GM19043 (cell line): ENCODE results near the gene MPP2.
"Not testable (repeated sequence)": the region's sequence is repeated elsewhere in the genome, so short reads cannot be mapped to it uniquely, and the experiment has no call there.

Experiments used
- ATAC-seq: cut with Tn5 transposase; IDR thresholded peaks from one replicate; pipeline ENCODE4 v1.9.1; 2021; ENCODE audit warnings: low read depth; ENCODE audit not compliant: unreplicated experiment

The MPP2 gene

DNA sequence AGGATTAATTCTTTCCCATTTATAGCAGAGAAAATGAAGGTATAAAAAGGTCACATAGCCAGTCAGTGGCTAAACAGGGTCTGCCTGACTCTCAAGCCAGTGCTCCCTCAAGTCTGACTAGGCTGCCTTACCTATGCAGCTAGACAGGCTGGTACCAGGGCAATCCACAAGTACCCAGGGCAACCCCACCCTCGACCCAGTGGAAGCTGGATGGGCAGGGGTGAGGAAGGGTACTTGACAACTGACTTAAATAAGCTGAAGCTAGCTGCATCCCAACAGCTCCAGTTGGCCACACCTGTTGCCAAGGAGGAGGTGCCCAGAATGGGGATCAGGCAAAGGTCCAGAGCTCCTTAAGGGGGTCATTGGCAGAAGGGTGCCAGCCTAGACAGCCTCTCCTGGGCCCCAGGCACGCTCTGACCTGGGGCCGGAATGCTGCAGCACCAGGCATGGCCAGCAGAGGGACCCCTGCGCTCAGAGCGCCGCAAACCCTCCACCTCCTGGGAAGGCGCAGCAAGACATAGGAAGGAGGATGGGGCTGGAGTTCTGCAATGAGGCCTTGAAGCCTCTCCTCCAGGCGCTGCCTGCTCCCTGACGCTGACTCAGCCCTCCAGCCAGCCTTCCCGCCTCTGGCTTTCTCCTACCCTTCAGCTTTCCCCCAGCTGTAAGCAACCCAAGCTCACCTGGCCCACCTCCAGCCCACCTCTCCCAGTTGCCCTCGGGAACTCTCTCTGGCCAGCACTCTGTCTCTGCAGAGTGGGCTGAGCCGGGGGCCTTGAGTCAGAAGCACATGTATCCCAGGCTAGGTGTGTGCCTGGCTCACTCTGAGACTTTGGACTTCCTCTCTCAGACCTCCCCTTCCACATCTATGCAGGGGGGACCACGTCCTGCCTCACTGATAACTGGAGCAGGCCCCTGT is 28.8 kb downstream of the MPP2 start:
- no peak for ATAC-seq

DNA sequence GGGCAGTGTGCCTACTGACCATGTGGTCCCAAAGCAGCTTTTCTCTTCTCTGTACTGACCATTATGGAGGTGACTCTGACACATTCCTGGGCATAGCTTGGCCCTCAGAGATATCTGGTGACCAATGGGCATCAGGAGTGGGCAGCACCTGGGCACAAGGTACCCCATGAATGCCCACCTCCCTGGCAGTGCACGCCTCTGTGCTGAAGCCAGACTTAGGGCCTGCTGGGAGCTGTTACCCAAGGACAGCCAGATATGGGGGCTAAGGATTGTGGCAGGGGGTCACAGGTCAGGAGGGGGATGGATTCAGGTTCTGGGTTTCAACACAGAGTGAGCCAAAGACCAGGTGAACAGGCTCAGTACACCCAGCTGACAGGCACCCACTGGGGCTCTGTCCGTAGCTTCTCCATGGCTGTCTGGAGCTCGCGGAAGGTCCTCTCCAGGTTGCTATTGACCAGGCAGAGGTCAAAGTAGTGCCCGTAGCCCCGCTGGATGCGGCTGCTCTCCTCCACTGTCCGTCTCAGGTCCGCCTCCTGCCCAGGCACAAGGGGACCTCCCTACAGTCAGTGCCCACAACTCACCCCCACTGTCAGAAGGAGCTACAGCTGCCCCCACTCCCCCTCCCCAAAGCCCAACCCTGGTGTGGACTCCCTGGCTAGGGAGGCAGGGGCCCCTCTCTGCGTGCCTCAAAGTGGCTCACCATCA is 29.7 kb downstream of the MPP2 start:
- no peak for ATAC-seq

DNA sequence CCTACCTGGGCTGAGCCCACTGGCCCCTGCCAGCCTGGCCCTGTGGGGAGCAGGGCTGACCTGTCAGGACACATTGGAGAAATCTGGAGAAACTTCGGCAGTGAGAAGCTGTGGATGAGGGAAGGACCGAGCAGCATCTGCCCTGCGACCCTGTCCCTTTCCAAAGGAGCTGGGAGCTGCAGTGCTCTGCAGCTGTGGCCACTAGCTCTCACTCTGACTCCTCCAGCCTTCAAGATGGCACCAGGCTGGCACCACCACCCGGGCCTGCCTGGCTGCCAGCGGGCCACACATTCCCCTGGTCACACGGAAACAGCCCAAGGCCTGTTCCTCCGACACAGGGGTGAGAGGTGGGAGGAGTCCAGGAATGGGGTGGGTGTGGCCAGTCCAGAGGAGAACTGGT is 30.3 kb downstream of the MPP2 start:
- ATAC-seq: no peak

DNA sequence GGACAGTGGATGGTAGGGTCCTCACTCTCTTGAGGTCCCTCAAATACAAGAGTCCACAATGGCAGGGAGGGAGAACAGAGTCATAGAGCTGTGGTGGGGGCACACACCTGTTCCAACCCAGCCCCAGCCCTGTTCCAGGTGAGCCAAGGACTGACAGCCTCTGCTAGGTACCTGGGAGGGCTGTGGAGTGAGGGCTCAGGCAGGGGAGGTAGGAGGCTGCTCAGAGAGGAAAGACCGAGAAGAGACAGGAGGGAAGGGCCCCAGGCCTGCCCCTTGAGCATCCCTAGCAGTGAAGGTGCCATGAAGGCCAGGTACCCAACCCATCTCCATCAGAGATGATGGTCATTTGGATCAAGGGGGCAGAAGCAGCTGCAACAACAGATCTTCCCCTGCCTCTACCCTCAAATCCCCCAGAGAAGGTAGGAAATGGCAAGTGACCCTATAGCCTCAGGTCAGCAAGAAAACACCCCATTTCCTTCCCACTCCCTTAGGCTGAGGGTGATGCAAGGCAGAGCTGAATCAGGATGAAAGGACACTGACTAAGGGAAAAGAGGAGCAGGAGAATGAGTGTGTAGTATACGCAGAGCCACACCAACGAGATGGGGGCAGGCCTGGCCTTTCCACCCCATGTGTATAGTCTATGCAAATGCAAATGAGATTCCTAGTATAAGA is 31.7 kb downstream of the MPP2 start:
- ATAC-seq: no peak

DNA sequence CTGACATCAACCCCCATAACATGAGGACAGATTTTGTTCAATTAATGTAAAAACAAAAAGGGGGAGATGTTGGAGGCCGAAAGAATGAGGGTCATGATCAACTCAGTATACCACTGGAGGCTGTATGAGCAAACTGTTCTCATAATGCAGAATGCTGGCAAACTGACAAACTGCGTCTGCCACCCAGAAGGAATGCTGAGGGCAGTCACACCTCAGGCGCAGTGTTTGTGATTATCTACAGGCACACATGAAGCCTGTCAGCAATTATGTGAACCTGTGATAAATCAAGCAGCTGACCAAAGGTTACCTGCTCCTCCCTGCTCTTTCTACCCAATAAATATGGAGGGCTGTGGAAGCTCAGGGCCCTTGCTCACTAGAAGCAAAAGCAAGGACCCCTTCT is 33.0 kb downstream of the MPP2 start:
- no peak for ATAC-seq

DNA sequence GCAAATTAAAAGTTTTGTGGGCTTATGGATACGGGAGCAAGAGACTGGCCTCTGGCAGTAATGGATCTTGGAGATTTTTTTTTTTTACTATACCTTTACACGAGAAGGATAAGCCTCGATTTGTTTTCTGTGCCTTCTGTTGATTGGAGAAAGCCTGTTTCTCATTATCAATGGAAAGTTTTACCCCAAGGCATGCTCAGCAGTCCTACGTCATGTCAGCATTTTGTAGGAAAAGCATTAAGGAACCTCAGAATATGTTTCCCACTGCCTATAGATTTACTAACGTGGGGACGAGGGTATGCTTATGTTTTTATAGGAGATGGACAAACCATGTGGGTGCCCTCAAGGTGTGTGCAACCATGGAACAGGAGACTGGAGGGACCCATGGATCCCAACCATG is 33.5 kb downstream of the MPP2 start:
- no peak for ATAC-seq

DNA sequence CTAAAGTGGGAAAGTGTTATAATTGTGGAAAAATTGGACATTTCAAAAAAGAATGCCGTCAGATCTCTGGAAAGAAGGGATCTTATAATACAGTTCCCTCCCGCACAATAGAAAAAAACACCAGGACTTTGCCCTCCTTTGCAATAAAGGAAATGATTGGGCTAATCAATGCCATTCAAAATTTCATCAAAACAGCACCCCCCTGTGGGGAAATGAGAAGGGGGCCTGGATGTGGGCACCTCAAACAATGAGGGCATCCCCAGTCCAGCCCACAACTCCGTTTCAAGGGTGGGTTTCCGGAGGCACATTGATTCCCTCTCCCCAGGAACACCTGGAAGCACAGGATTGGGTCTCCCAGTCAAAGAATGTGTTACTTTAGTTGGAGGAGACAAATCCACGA is 34.2 kb downstream of the MPP2 start:
- ATAC-seq: no peak

DNA sequence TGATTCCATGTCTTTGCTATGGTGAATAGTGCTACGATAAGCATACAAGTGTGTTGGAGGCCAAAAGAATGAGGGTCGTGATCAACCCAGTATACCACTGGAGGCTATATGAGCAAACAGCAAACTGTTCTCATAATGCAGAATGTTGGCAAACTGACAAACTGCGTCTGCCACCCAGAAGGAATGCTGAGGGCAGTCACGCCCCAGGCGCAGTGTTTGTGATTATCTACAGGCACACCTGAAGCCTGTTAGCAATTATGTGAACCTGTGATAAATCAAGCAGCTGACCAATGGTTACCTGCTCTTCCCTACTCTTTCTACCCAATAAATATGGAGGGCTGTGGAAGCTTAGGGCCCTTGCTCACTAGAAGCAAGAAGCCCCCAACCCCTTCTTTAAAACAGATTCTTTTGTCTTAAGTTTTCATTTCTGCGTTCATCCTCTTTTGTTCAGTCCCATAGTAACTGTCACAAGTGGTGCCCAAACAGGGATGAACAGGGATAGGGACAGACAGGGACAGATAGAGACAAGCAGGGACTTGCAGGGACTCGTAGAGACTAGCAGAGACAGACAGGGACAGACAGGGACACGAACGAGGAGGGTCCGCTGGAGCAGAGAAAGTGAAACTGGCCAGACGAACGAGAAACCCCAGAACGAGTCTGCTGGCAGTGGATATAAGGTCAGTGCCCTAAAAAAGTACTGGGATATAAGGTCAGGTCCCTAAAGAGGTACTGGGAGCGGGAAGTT is 35.2 kb downstream of the MPP2 start:
- no peak for ATAC-seq

GRCh38 chr17:43869031-43869430 is 38.3 kb downstream of the MPP2 start:
- not testable (repeated sequence) for ATAC-seq

DNA sequence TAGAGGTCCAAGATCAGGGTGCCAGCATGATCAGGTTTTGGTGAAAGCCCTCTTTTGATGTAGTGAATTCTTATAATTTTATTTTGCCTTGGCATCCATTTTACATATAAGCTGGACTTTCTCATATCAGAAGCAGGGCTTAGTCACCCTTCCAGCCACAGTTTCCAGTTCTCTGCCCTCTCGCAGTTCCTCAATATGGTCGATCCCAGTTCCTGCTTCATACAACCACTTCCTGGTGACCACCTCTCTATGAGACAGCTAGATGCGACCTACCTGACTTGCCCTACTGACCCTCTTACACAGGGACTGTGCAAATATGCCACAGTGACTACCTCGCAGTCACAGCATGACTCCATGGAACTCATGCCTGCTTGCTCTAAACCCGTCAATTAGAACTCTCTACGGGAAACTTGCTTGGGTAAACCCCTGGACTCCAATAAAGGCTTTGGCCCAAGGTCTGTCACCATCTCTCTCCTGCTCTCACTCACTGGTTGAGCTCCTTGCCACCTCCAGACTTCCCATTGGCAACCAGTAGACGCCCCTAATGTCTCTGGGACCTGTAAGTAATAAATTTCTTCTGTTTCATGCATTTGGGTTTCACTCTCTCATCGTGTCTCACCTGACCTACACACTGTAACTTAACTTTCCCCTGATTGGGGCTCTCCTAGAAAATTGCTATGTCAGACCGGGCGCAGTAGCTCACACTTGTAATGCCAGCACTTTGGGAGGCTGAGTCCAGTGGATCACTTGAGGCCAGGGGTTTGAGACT is 38.9 kb downstream of the MPP2 start:
- no peak for ATAC-seq

DNA sequence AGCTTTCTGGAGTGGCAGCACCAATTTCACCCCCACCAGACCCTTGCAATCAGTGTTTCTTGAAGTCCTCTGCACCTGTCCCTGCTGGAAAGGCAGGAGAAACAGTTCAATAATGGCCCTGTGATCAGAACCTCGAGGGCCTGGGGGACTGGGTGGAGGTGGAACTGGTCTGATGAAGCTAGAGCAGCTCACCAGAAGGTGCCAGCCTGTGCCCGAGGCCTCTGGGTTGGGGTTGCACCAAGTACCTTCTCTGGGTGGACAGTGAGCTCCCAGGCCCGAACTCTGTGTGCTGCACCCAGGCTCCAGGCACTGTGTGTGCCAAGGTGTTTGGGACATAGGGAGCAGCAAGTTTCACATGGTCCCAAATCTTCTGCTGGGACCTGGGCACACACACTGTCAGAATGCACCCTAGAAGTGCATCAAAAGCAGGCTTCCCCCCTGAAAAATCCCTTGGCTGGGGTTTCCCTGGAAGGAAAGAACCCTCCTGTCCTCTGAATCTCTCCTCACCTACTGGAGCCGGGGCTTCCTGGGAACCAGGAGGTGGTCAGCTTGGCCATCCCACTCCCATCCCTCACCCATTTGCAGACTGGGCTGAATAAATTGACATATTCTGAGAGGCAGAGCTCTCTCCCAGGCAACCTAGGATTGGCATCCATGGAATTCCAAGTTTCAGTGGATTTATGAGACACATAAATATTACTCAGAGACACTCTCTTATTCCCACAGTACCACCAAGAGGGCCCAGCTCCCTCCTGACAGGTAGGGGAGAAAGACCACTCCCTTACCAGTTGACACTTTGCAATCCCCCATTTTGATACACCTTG is 43.0 kb downstream of the MPP2 start:
- no peak for ATAC-seq

DNA sequence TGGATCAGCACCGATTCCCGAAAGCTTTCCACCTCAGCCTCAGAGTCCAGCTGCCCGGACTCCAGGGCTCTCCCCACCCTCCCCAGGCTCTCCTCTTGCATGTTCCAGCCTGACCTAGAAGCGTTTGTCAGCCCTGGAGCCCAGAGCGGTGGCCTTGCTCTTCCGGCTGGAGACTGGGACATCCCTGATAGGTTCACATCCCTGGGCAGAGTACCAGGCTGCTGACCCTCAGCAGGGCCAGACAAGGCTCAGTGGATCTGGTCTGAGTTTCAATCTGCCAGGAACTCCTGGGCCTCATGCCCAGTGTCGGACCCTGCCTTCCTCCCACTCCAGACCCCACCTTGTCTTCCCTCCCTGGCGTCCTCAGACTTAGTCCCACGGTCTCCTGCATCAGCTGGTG is 45.4 kb downstream of the MPP2 start:
- ATAC-seq: no peak

GRCh38 chr17:43860927-43861622 is 46.3 kb downstream of the MPP2 start:
- no peak for ATAC-seq

DNA sequence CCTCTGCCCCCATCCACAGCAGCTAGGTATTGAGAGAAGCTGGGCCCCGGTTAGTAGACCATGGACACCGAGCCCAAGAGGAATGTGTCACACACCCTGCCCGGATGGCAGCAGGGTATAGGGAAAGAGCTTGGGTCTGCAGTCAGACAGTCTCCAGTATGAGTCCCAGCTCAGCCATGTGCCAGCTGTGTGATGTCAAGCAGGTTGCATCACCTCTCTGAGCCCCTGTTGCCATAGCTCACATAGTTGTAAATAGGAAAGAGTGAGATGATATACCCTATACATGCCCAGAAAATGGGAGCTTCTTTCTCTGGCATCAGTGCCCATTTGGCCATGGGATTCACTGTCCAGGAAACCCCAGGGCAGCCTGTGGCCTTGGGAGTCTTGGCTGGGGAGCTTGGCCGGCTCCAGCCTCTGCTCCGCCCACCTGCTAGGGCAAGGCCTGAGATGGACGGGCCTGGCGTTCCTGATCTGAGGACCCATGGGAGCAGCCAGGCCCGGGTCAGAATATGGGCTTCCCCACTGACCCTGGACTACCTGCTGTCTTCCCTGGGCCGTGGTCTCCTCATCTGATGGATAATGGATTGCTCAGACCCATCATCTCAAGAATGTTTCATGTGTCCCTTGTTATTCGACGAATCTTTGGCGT is 47.1 kb downstream of the MPP2 start:
- no peak for ATAC-seq

DNA sequence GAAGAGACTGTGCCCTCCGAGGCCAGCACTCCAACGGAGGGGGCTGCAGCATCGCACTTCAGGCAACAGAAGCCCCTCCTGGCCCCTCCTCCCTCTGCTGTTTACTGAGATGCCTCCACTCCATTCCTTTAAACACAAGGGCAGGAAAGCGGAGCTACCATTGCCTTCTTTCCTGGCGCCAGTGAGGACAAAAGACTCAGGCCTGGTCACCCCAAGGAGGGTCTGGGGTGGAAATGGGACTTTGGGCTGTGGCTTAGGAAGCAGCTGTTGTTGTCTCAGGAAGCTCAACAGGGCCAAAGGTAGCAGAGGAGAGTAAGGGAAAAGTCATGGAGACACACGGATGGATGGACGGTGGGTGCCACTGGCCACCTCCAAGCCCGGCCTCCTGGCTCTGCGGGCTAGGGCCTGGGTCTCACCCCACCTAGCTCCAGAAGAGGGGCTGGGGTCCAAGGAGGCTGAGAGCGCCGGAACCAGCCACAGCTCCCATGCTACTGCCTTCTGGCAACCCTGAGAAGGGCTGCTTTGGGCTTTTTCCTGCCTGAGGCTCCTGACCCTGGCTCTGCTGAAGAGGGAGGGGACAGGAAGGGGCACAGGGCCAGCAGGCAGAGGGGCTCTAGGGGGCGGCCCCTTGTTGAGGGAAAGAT is 49.3 kb downstream of the MPP2 start:
- ATAC-seq: no peak

DNA sequence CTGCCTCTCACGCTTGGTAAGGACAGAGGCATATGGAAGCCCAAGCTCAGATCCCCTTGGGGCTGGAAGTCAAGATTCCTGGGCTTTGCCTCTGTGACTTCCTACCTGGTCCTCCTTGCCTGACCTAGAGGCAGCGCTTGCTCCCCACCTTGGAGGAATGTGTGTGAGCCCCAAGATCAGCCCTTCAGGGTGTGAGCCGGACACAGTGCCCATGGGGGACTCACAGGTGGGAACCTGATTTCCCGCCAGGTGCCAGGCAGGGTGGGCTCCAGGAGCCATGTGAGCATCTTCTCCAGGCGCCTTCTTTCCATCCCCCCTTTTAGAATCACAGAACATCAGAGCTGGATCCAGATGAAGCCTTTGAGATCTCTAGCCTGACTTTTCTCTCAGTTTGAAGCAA is 50.2 kb downstream of the MPP2 start:
- ATAC-seq: no peak

GRCh38 chr17:43856141-43856540 is 51.2 kb downstream of the MPP2 start:
- no peak for ATAC-seq

- no peak for ATAC-seq
Measured at GRCh38 chr17:43855061-43855460, 52.3 kb downstream of the MPP2 start.
